NCI-H2227 treated with DMSO at 0.1 percent for 48 hours (cell line): ENCODE data around the gene AKAP8.
"Not testable (repeated sequence)": the region's sequence is repeated elsewhere in the genome, so short reads cannot be mapped to it uniquely, and the experiment has no call there.

Experiments used
- DNase-seq: peaks from one replicate; lab custom pipeline; 2025; lab: John Stamatoyannopoulos, UW

The AKAP8 gene

GRCh38 chr19:15404097-15404779, 24.7 kb upstream of the AKAP8 start:
- DNase-seq = no peak

GRCh38 chr19:15403151-15403531, 23.6 kb upstream of the AKAP8 start:
- DNase-seq = no peak

GRCh38 chr19:15402411-15403150, 23.0 kb upstream of the AKAP8 start:
- DNase-seq = no peak

GRCh38 chr19:15401397-15401710, 21.8 kb upstream of the AKAP8 start:
- no peak for DNase-seq

- DNase-seq = no peak
These were observed 21.2 kb upstream of the AKAP8 start for GRCh38 chr19:15400521-15401396.

GRCh38 chr19:15399635-15400034, 20.0 kb upstream of the AKAP8 start:
- DNase-seq = no peak

GRCh38 chr19:15399234-15399515, 19.6 kb upstream of the AKAP8 start:
- no peak for DNase-seq

- no peak for DNase-seq
These were observed 19.1 kb upstream of the AKAP8 start for GRCh38 chr19:15398501-15399233.

- no peak for DNase-seq
These were observed 18.2 kb upstream of the AKAP8 start for GRCh38 chr19:15397782-15398181.

GRCh38 chr19:15397236-15397635, 17.6 kb upstream of the AKAP8 start:
- no peak for DNase-seq

GRCh38 chr19:15396436-15396835, 16.8 kb upstream of the AKAP8 start:
- DNase-seq = no peak

- DNase-seq = not testable (repeated sequence)
These were observed 15.7 kb upstream of the AKAP8 start for GRCh38 chr19:15395251-15395650.

- DNase-seq = no peak
These were observed 14.8 kb upstream of the AKAP8 start for GRCh38 chr19:15394426-15394825.

- no peak for DNase-seq
These were observed 14.4 kb upstream of the AKAP8 start for GRCh38 chr19:15393963-15394362.

- DNase-seq = no peak
These were observed 11.2 kb upstream of the AKAP8 start for GRCh38 chr19:15390814-15391213.

GRCh38 chr19:15381864-15382263, 2.3 kb upstream of the AKAP8 start:
- no peak for DNase-seq

GRCh38 chr19:15381429-15381828, 1.8 kb upstream of the AKAP8 start:
- DNase-seq = no peak

- no peak for DNase-seq
These were observed 536 bp upstream of the AKAP8 start for GRCh38 chr19:15379999-15380647.

GRCh38 chr19:15378534-15379082, 979 bp downstream of the AKAP8 start:
- DNase-seq = no peak

GRCh38 chr19:15374796-15375440, 4.7 kb downstream of the AKAP8 start:
- DNase-seq = no peak

GRCh38 chr19:15374105-15374651, 5.4 kb downstream of the AKAP8 start:
- DNase-seq = no peak
